ENCODE data around the gene GRIK2. TPM values are rescaled to one million over a fixed set of nuclear protein-coding genes. Genes with fewer than 3 reads are reported as not detected.
A peak's percentile ranks its signal among the peaks of the same experiment; 100 is the strongest.

The GRIK2 gene
- total RNA-seq, 1 donor from 2014 or later: 0.40 TPM

GRCh38 chr6:101537753-101538316 lies 144.3 kb downstream of the GRIK2 start:
- no peak for DNase-seq (ENCODE audit: low read depth)

- peak; percentile 9 for DNase-seq (ENCODE audit: low read depth)
Observed at GRCh38 chr6:101539510-101540245, 146.2 kb downstream of the GRIK2 start.

- no peak for DNase-seq (ENCODE audit: low read depth)
Observed at GRCh38 chr6:101541894-101542293, 148.4 kb downstream of the GRIK2 start.

DNA sequence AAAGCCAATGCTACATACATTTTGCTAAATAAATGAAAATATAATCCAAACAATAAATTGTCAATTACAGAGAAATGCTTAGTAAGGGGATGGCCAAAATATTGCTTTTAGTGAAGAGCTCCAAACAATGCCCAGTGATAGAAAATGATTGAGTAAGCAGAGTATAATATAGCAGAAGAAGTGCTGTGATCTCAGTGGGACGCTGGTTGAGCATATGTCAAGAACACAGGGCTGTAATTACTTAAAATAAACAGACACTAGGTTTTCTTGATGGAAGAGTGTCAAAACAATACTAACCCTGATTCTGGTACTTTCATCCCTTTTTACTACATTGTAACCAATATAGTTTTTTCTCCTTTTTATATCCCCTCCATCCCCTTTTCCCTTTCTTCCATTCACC lies 150.3 kb downstream of the GRIK2 start:
- DNase-seq (ENCODE audit: low read depth): no peak

- peak; percentile 56 for DNase-seq (ENCODE audit: low read depth)
Observed at GRCh38 chr6:101544286-101544685, 150.8 kb downstream of the GRIK2 start.

GRCh38 chr6:101545191-101545590 lies 151.7 kb downstream of the GRIK2 start:
- no peak for DNase-seq (ENCODE audit: low read depth)

- no peak for DNase-seq (ENCODE audit: low read depth)
Observed at GRCh38 chr6:101550451-101550850, 156.9 kb downstream of the GRIK2 start.

DNA sequence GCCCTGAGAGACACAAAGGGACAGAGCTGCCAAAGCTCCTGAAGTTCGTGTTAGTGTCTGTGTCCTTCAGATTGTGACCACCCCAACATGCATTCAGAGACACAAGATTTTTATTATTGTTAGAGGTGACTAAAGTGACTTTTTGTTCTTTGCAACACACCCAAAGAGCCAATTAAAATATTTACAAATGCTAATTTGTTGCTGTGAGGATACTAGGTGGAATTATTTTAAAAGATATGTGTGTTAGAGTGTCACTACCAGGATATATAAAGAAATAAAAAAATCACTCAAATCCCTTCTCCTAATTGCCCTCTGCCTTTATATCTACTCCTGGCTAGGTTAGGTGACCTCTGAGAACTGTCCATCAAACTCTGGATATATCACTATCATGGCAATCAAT lies 160.7 kb downstream of the GRIK2 start:
- DNase-seq (ENCODE audit: low read depth): no peak

DNA sequence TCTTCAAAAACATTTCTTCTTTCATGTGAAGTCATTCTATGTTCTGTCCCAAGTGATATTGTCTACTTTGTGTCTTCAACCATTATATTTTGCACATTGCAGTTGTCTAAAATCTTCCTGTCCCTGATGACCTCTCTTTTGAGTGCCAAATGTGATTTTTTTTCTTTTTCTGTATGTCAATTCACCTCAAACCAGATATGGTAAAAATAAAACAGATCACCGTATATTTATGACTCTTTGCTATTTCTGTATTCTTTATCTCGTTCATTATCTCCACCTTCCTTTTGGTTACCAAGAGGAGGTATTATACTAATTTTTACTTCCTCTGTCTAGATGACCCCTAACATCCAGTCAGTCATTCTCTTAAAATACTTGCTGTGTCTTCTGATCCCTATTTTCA lies 165.2 kb downstream of the GRIK2 start:
- DNase-seq (ENCODE audit: low read depth): no peak

- DNase-seq (ENCODE audit: low read depth): no peak
Observed at GRCh38 chr6:101572627-101573026, 179.1 kb downstream of the GRIK2 start.

- DNase-seq (ENCODE audit: low read depth): no peak
Observed at GRCh38 chr6:101577091-101577490, 183.6 kb downstream of the GRIK2 start.

DNA sequence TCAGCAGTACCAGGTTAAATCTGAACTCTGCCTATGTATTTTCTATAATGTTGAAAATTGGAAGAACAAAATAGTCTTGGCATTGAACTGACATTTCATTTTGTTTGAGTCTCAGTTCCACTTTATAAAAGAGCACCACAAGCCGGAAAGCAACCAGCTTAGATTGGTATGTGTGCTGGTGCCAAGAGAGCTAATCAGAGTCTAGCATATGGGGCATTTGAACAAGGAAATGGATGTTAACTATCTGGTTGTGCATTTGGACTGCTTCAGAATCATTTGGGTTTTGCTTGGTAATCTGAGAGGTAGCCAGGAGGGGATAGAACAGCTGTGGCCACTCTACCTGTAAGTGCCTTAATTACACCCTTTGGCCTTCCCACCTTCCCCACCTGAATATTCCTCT lies 184.8 kb downstream of the GRIK2 start:
- no peak for DNase-seq (ENCODE audit: low read depth)

DNA sequence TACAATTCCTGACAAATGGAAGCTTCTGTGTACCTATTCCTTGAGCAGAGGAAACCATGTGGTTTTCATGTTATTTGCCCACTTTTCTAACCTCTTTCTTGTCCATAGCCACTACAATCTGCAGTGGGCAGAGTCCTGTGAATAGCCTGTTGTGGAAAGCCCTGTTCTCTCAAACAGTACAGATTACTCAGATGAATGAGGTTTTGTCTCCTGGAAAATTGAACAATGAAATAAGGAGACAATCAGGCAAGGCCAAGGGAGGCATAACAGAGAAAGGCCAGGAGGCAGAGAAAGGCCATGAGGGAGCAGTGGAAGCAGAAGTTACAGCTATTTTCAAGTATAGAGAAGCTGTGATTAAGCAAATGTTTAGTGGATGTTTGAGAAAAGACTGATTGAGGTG lies 189.3 kb downstream of the GRIK2 start:
- no peak for DNase-seq (ENCODE audit: low read depth)

GRCh38 chr6:101585501-101585900 lies 192.0 kb downstream of the GRIK2 start:
- no peak for DNase-seq (ENCODE audit: low read depth)

GRCh38 chr6:101588343-101588742 lies 194.8 kb downstream of the GRIK2 start:
- no peak for DNase-seq (ENCODE audit: low read depth)

DNA sequence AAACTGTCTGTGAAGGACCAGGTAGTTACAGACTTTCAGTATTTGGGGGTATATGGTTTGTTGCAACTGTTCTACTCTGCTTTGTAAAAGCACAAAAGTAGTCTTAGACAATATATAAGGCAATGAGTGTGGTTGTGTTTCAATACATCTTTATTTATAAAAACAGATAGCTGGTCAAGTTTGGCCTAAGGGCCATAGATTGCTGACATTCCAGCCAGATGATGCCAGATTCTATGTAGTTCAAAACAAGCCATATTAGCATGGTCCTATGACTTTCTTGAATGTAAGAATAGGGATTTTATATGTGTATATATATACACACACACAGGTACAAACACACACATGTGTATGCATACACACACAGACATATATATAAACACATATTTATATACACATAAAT lies 201.8 kb downstream of the GRIK2 start:
- DNase-seq (ENCODE audit: low read depth): no peak

DNA sequence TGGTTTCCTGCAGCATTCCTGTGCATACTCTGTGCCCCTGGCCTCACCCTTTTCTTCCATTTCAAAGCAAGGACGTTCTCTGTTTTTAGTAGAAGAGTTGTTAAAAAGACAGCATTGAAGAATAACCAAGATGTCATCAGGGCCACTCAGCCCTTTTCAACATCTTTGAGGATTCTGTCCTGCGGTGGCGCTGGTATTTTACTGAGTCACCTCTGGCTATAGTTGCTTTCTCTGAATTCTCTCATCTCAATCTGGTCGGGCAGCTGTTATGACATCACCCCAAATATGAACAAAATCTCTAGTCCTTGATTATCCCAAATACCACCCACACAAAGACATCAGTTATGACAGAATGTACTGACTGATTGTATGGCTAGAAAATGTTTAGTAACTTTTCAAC lies 204.2 kb downstream of the GRIK2 start:
- no peak for DNase-seq (ENCODE audit: low read depth)

DNA sequence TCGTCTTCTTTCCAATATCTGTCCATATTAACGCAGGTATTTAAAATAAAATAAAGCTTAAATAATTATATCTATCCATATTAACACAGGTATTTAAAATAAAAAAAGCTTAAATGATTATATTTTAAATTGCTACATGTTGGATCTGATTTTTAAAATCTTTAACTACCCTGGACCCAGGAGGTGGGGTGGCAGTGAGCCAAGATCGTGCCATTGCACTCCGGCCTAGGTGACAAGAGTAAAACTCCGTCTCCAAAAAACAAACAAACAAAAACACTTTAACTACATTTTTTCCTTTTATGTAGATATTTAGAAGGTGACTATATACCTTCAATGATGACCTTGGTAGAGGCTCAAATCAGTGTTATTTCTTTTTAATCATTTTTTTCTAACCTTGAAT lies 211.9 kb downstream of the GRIK2 start:
- DNase-seq (ENCODE audit: low read depth): no peak

DNA sequence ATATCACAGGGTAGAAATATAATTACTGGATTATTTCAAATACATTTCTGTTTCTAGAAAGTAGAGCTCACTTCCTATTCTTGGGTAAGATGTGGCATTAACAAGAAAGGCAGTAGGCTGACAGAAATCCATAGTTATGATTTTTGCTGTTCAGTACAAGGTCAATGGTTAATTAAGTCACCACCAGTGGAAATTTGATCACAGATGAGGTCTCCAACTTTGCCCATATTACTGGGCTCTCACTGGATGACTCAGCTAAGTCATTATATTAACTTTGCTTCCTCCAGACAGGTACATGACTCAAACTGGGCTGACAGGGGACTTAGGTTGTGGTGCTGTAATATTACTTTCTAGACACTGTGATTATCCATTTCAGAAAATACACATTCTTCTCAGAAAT lies 212.4 kb downstream of the GRIK2 start:
- DNase-seq (ENCODE audit: low read depth): peak; percentile 85

GRCh38 chr6:101607111-101607690 lies 213.7 kb downstream of the GRIK2 start:
- DNase-seq (ENCODE audit: low read depth): peak; percentile 90

DNA sequence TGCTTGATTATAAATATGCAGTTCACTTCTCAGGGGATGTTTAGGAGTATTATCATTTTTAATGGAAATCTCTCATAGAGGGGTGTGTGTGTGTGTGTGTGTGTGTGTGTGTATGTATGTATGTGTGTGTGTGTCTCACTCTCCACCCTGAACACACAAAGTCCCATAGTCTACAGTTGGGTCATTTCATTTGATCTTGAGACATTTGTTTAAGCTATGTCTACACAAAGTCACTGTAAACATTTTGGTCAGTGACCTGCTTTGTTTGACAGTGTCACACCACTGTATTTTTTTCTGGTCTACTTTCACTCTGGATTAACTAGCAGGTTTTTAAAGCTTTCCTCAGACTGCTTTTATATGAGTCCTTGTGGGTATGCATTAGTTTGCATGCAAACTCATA lies 215.2 kb downstream of the GRIK2 start:
- no peak for DNase-seq (ENCODE audit: low read depth)

GRCh38 chr6:101613556-101613955 lies 220.0 kb downstream of the GRIK2 start:
- peak; percentile 75 for DNase-seq (ENCODE audit: low read depth)

- peak; percentile 99 for DNase-seq (ENCODE audit: low read depth)
Observed at GRCh38 chr6:101614774-101615173, 221.3 kb downstream of the GRIK2 start.
